Stimulated activated CD8-positive, alpha-beta memory T cell treated with anti-CD3 and anti-CD28 coated beads, Interleukin-4, amount 100 ng/mL, for 4 hours (primary cell): ENCODE data around the gene UBE2L3.

ENCODE experiments used
- DNase-seq, 2 donors: peaks; one replicate each; pipeline ENCODE4 v3.0.0-alpha.2; 2020; ENCODE audit warnings: low read depth in 2 of 2, low spot score in 1 of 2

Gene UBE2L3

DNA sequence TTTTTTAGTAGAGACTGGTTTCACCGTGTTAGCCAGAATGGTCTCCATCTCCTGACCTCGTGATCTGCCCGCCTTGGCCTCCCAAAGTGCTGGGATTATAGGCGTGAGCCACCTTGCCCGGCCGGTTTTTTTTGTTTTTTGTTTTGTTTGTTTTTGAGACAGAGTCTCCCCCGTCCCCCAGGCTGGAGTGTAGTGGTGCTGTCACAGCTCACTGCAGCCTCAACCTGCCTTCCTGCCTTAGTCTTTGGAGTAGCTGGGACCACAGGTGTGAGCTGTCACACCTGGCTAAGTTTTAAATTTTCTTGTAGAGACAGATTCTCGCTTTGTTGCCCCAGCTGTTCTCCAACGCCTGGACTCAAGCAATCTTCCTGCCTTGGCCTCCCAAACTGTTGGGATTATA is 101.5 kb downstream of the UBE2L3 start:
- DNase-seq = no peak

- DNase-seq = no peak
Measured at GRCh38 chr22:21672107-21672629, 104.7 kb downstream of the UBE2L3 start.
